Skeletal muscle cell (primary cell): ENCODE results near the gene CCSER2.
"Not testable (repeated sequence)": the region's sequence is repeated elsewhere in the genome, so short reads cannot be mapped to it uniquely, and the experiment has no call there.

Experiments
- DNase-seq: peaks from one replicate; pipeline ENCODE4 v3.0.0-alpha.2; 2010; ENCODE audit warnings: low read depth
- H3K4me3 ChIP-seq: 2 replicates; pipeline ENCODE4 v1.5.1; 2011; ENCODE audit warnings: low read depth, mild to moderate bottlenecking, control low read depth, low read length, moderate library complexity

The CCSER2 gene

GRCh38 chr10:84484541-84484940, 156.2 kb downstream of the CCSER2 start:
- DNase-seq, result no peak
- no peak overlapping the region for H3K4me3 ChIP-seq

DNA sequence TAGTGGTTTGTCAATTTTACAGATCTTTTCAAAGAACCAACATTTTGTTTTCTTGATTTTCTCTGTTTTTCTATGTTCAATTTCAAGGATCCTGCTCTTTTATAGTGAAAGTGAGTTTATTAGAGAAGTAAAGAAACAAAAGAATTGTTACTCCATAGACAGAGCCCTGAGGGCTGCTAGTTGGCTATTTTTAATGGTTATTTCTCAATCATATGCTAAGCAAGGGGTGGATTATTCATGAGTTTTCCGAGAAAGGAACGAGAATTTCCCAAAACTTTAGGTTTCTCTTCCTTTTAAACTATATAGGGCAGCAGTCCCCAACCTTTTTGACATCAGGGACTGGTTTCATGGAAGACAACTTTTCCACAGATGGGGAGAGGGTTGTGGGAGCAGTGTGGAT, 165.0 kb downstream of the CCSER2 start:
- H3K4me3 ChIP-seq, result no peak overlapping the region
- DNase-seq, result no peak

DNA sequence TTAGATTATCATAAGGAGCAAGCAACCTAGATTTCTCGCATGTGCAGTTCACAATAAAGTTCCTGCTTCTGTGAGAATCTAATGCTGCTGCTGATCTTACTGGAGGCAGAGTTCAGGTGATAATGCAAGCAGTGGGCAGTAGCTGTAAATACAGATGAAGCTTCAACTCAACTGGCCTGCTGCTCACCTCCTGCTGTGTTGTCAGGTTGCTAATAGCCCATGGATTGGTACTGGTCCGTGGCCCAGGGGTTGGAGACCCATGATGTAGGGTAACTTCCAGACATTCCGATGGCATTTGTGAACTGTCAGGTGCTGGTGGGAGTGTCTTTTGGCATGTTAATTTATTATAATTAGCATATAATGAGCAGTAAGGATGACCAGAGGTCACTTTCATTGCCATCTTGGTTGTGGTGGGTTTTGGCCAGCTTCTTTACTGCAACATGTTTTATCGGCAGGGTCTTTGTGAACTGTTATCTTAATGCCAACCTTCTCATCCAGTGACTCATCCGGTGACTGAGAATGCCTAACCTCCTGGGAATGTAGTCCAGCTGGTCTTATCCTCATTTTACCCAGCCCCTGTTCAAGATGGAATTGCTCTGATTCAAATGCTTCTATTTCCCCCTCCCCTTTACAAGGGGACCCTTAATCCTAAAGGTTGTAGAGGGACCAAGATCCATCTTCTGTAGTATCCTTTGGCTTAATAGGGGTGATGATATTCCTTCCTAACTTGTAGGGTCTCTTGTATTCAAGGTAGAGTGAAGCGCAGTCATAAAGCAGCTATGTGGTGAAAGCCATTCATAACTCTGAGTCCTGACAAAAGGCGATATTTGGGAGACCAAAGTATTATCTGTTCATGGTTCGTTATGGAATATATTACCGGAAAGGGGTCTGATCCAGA, 165.8 kb downstream of the CCSER2 start:
- no peak for DNase-seq
- H3K4me3 ChIP-seq, result no peak overlapping the region

DNA sequence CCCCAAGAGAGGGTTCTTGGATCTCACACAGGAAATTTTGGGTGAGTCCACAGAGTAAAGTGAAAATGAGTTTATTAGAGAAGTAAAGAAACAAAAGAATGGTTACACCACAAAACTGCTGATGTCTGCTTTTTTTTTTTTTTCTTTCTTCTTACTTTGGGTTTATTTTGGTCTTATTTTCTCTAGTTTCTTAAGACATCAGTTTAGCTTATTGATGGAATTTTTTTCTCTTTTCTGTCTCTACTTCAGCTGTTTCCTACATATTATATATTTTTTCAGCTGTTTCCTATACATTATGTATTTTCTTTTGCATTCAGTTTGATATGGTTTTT, 166.4 kb downstream of the CCSER2 start:
- DNase-seq, result no peak
- no peak overlapping the region for H3K4me3 ChIP-seq

DNA sequence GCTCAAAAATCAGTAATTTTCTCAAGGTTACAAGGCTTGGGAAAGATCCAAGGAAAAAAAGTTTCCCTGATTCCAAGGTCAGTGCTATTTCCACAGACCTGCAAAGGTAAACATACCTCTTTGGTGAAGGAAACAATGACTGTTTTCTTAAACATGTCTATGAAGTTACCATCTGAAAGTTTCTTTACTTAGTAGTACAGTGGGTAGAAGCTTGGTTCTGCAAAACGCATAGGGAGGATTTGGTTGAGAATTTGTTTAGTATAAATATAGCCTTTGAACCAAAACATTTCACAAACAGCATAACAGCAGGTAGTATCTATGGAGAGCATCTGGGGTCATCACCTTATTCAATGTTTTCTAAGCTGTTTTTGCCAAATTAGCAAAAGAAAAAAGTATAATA, 169.6 kb downstream of the CCSER2 start:
- no peak for DNase-seq
- H3K4me3 ChIP-seq, result no peak overlapping the region

- not testable (repeated sequence) for DNase-seq, H3K4me3 ChIP-seq
Observed at GRCh38 chr10:84499039-84499438, 170.7 kb downstream of the CCSER2 start.

DNA sequence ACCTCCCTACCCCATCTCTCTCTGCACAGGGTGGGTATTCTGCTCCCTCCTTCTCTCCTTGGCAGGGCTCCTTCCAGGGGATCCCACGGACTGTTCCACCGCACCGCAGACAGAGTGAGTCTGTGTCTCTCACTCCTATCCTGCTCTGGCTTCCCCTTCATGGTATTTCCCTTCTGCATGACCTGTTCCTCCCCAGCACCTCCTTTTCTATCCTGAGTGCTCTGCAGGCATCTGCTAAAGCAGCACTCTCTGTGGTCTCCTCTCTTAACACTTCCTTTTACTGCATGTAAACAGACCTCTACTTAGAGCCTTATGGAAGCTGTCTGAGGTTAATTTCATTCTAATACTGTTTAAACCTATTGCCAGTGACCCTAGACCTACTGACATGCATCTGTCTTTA, 171.5 kb downstream of the CCSER2 start:
- no peak overlapping the region for H3K4me3 ChIP-seq
- DNase-seq, result no peak

- H3K4me3 ChIP-seq, result no peak overlapping the region
- DNase-seq, result peak; percentile 30
Observed at GRCh38 chr10:84510121-84510520, 181.7 kb downstream of the CCSER2 start.

GRCh38 chr10:84511106-84511505, 182.7 kb downstream of the CCSER2 start:
- DNase-seq, result no peak
- no peak overlapping the region for H3K4me3 ChIP-seq

DNA sequence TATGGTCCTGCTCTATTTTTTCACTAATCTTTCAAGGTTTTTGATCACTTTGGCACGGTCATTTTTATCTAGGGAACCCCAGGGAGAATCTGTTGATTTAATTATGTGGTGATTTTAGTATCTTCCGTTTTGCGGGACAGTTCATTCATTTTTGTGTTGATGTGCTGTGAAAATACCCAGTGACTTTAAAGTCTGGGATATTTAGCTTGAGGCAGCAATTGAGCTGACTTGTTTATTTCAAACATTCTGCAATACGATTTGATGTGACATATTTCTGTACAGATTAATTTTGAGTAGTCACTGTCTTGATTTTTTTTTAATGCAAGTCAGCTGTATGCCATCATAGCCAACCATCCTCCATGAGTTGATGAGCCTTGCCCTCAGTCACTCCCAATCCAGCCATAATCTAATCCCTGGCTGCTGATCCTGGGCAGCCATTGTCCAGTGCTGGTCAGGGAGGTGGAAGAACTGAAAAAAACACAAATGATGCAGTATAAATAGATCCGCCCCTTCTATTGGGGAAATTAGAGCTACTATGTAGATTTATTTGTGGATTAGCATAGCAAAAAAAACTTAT, 183.4 kb downstream of the CCSER2 start:
- no peak overlapping the region for H3K4me3 ChIP-seq
- no peak for DNase-seq

DNA sequence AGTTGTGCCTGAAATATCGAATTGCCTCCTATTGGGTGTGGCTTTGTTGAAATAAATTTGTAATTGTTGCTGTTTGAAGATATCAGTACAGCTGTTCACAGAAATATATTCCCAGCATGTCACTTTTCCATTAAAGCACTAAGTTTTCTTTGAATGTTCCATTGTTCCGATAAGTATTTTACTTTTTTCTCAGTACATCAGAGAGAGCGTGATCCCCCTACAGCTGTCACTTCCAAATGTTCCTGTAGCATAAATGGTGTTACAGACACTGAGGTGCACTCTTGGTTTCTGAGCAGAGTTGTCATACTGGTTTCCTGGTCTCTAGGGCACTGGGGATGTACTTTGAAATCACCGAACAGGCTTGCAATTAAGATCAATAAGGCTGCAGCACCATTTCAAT, 189.2 kb downstream of the CCSER2 start:
- no peak for DNase-seq
- H3K4me3 ChIP-seq, result no peak overlapping the region

- H3K4me3 ChIP-seq, result no peak overlapping the region
- no peak for DNase-seq
Observed at GRCh38 chr10:84519235-84519634, 190.8 kb downstream of the CCSER2 start.

DNA sequence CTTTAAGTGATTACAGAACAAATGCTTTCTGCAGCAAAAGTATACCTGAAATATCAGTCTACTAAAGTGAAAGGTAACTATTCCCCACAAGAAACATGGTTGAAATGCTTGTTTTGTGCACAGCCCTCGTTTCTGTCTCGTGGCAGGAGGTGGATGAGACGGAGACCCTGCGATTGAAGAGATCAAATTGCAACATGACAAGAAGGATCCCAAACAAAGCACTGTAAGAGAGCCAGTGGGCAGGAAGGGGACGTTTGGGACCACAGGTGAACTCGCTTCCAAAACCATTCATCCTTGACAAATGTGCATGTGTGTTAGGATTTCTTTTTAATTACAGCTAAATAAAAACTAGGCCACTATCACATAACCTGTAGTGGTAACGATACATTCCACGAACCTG, 192.6 kb downstream of the CCSER2 start:
- DNase-seq, result no peak
- H3K4me3 ChIP-seq, result no peak overlapping the region

GRCh38 chr10:84521468-84521867, 193.1 kb downstream of the CCSER2 start:
- DNase-seq, result no peak
- H3K4me3 ChIP-seq, result no peak overlapping the region

- no peak overlapping the region for H3K4me3 ChIP-seq
- DNase-seq, result no peak
Observed at GRCh38 chr10:84522612-84523462, 194.4 kb downstream of the CCSER2 start.

DNA sequence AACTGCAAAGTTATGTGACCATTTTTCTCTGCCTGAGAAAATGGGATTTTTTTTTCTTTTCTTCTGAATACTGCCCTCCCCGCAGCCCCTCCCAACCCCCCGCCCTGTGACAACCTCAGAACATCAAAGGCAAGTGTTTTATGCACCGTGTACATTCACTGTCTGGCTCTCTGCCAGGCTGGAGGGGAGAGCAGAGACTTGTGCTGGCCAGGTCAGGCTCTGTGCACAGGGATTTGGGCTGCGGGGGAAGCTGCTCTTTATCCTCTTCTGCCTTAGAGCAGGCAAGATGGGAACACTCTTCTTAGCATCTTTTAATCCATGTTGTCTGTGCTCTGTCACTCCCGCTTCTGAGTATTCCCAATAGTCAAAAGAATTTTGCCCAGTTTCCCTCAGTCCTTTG, 195.1 kb downstream of the CCSER2 start:
- no peak for DNase-seq
- no peak overlapping the region for H3K4me3 ChIP-seq

DNA sequence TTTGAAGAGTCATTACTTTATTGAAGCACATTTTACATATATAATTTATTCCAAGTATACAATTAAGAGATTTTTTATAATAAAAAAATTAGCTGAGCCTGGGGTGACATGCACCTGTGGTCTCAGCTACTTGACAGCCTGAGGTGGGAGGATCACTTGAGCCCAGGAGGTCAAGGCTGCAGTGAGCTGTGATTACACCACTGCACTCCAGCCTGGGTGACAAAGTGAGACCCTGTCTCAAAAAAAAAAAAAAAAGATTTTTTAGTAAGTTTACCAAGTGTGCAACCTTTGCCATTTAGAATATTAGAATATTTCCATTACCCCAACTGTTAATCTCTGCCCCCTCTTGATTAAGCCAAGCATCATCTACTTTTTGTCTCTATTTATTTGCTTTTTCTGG, 196.0 kb downstream of the CCSER2 start:
- no peak for DNase-seq
- H3K4me3 ChIP-seq, result no peak overlapping the region

- no peak overlapping the region for H3K4me3 ChIP-seq
- no peak for DNase-seq
Observed at GRCh38 chr10:84525120-84525806, 196.9 kb downstream of the CCSER2 start.

DNA sequence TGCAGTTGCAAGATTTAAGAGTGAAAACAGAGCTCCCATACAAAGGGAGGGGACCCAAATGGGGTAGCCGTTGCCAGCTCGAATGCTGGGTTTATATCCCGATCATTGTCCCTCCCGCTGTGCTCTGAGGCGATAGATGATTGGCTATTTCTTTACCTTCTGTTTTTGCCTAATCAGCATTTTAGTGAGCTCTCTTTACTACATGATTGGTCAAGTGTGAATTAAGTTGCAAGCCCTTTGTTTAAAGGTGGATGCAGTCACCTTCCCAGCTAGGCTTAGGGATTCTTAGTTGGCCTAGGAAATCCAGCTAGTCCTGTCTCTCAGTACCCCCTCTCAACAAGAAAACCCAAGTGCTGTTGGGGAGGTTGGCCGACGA, 197.4 kb downstream of the CCSER2 start:
- not testable (repeated sequence) for DNase-seq, H3K4me3 ChIP-seq

- not testable (repeated sequence) for H3K4me3 ChIP-seq, DNase-seq
Observed at GRCh38 chr10:84527386-84527785, 199.0 kb downstream of the CCSER2 start.
